ENCODE data around the gene FOXL1. TPM values are rescaled to one million over a fixed set of nuclear protein-coding genes. Genes with fewer than 3 reads are reported as not detected.

The FOXL1 gene
- total RNA-seq (1 to 10 TPM; 1.3 to 1.8 (median 1.6) TPM), polyA plus RNA-seq (0.75 TPM)
- long read RNA-seq, donor 1, transcript FOXL1-201 (1 exons, 3,655 nt): major isoform, 6 of 7 reads
- long read RNA-seq, donor 1, partial matches to known transcripts: 0 of 7 reads
- long read RNA-seq, donor 1, other reads (novel, unspliced or antisense): 0 of 7 reads
- long read RNA-seq, donor 2, partial matches to known transcripts: 0 of 1 reads
- long read RNA-seq, donor 2, other reads (novel, unspliced or antisense): 1 of 1 reads
- long read RNA-seq, donor 3: 0 reads
- long read RNA-seq, donor 4: 0 reads

DNA sequence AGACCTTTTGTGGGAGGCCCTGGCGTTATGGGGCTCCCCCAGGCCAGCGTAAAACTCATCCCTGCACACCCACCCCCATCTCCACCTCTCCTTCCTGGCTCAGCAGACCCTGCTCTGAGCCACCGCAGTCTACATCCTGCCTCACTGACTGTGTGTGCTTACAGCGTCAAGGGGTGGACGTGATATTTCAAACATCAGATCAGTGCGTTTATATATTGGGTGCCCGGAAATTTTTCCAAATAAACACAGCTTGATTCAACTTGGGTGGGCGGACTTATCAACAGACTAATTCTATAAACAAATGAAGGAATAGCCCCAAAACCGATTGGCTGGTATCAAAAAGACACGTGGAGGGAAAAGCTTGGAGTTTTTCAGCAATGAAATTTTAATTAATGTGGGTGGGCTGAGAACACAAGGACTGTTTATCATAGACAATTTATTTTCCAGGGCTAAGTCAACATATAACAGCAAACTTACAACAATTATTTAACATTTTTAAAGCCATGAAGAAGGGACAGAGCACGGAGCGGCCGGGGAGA, at the start of gene FOXL1:
Gene FOXL1, plus strand, starts transcription at position 489 of the 539 bp plus-strand sequence. CDS start 175 bp downstream, outside the sequence.
- H3K27me3 ChIP-seq (ENCODE audit: control insufficient read depth, insufficient read depth): no peaks in the 10 kb centered on the region
- intact Hi-C loops (cut with DNase I): loop anchor here (5.0 to 10.0 kb wide), 4 partner anchors 87 to 187 kb away; no protein-coding TSS in a partner anchor
- H3K4me3 ChIP-seq (ENCODE audit: low read length): peak within 1 kb of the TSS; percentile 22
- DNase-seq (no peak), ATAC-seq (peak in 1 of 2 donors; percentile 28)
- no peaks in the 10 kb centered on the region for H3K4me1 ChIP-seq (ENCODE audit: control insufficient read depth, insufficient read depth, low read length)
- peak within 1 kb of the TSS; percentile 62 for H3K27ac ChIP-seq (ENCODE audit: low read length)
- no peaks in the 10 kb centered on the region for H3K9me3 ChIP-seq (ENCODE audit: control insufficient read depth, low read length)
- 51% methylated on average over 13 of the region's 13 CpGs for WGBS

- intact Hi-C loops (cut with DNase I): no loop called here
- Histone ChIP-seq H3K4me1 (ENCODE audit: control insufficient read depth, insufficient read depth, low read length) (no peaks in the 10 kb centered on the region), H3K4me3 (ENCODE audit: low read length) (no peak overlapping the region), H3K27me3 (ENCODE audit: control insufficient read depth, insufficient read depth) (no peaks in the 10 kb centered on the region), H3K9me3 (ENCODE audit: control insufficient read depth, low read length) (no peaks in the 10 kb centered on the region), H3K27ac (ENCODE audit: low read length) (no peak overlapping the region)
- ATAC-seq: no peak
- DNase-seq: peak in 1 of 3 donors; percentile 22
- 92% methylated on average over 8 of the region's 8 CpGs for WGBS
Measured at GRCh38 chr16:86529160-86529559, 49.2 kb upstream of the FOXL1 start.

- DNase-seq: peak in 1 of 3 donors; percentile 50
- H3K4me1 ChIP-seq (ENCODE audit: control insufficient read depth, insufficient read depth, low read length): no peaks in the 10 kb centered on the region
- 77% methylated on average over 31 of the region's 31 CpGs for WGBS
- no peaks in the 10 kb centered on the region for H3K27me3 ChIP-seq (ENCODE audit: control insufficient read depth, insufficient read depth)
- H3K27ac ChIP-seq (ENCODE audit: low read length): no peak overlapping the region
- no peaks in the 10 kb centered on the region for H3K9me3 ChIP-seq (ENCODE audit: control insufficient read depth, low read length)
- intact Hi-C loops (cut with DNase I): no loop called here
- ATAC-seq: no peak
- no peak overlapping the region for H3K4me3 ChIP-seq (ENCODE audit: low read length)
Measured at GRCh38 chr16:86530251-86531190, 47.8 kb upstream of the FOXL1 start.

DNA sequence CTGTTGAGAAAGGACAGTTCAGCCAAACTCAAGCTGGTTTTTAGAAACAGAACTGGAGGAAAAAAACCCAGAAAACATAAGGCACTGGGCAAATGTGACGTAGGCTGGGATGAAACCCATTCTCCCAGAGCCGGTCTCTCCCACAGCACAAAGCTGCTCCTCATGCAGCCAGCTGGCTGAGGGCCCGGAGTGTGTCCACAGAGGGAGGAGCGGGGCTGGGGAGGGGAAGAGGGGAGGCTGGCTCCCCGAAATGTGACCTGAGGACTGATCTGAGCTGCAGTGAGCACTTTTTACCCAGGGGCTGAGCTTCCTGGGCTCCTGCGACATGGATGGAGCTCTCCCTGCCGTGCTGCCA, 47.2 kb upstream of the FOXL1 start:
- DNase-seq: peak; percentile 83 to 92 (median 91)
- Histone ChIP-seq H3K27me3 (ENCODE audit: control insufficient read depth, insufficient read depth) (no peaks in the 10 kb centered on the region), H3K4me3 (ENCODE audit: low read length) (no peak overlapping the region), H3K4me1 (ENCODE audit: control insufficient read depth, insufficient read depth, low read length) (no peaks in the 10 kb centered on the region), H3K27ac (ENCODE audit: low read length) (no peak overlapping the region), H3K9me3 (ENCODE audit: control insufficient read depth, low read length) (no peaks in the 10 kb centered on the region)
- intact Hi-C loops (cut with DNase I): no loop called here
- ATAC-seq: peak; percentile 81 to 88
- 60% methylated on average over 7 of the region's 7 CpGs for WGBS

GRCh38 chr16:86531641-86532525, 46.5 kb upstream of the FOXL1 start:
- Histone ChIP-seq H3K9me3 (ENCODE audit: control insufficient read depth, low read length) (no peaks in the 10 kb centered on the region), H3K4me3 (ENCODE audit: low read length) (no peak overlapping the region), H3K4me1 (ENCODE audit: control insufficient read depth, insufficient read depth, low read length) (no peaks in the 10 kb centered on the region), H3K27me3 (ENCODE audit: control insufficient read depth, insufficient read depth) (no peaks in the 10 kb centered on the region), H3K27ac (ENCODE audit: low read length) (no peak overlapping the region)
- WGBS: 93% methylated on average over 49 of the region's 49 CpGs
- ATAC-seq (peak in 1 of 2 donors; percentile 15), DNase-seq (peak in 1 of 3 donors; percentile 65)
- intact Hi-C loops (cut with DNase I): no loop called here

DNA sequence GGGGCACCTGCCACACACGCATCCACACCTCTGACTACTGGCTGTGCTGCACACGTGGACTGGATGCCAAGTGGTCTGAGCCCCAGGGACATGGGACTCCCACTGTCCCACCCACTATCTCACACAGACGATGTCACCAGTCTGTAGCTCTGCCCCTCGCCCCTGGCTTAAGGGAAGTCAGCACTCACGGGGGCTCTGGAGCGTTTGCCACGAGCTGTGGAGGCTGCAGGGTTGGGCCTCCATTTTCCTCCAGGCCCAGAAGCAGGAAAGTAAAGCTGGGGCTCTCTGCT, 45.9 kb upstream of the FOXL1 start:
- Histone ChIP-seq H3K4me3 (ENCODE audit: low read length) (no peak overlapping the region), H3K9me3 (ENCODE audit: control insufficient read depth, low read length) (no peaks in the 10 kb centered on the region), H3K27ac (ENCODE audit: low read length) (no peak overlapping the region), H3K4me1 (ENCODE audit: control insufficient read depth, insufficient read depth, low read length) (no peaks in the 10 kb centered on the region), H3K27me3 (ENCODE audit: control insufficient read depth, insufficient read depth) (no peaks in the 10 kb centered on the region)
- WGBS: 91% methylated on average over 7 of the region's 7 CpGs
- DNase-seq (peak in 1 of 3 donors; percentile 24), ATAC-seq (no peak)
- intact Hi-C loops (cut with DNase I): no loop called here

GRCh38 chr16:86533076-86533475, 45.3 kb upstream of the FOXL1 start:
- Histone ChIP-seq H3K9me3 (ENCODE audit: control insufficient read depth, low read length) (no peaks in the 10 kb centered on the region), H3K27ac (ENCODE audit: low read length) (no peak overlapping the region), H3K4me3 (ENCODE audit: low read length) (no peak overlapping the region), H3K27me3 (ENCODE audit: control insufficient read depth, insufficient read depth) (no peaks in the 10 kb centered on the region), H3K4me1 (ENCODE audit: control insufficient read depth, insufficient read depth, low read length) (no peaks in the 10 kb centered on the region)
- ATAC-seq: no peak
- WGBS: 94% methylated on average over 8 of the region's 8 CpGs
- intact Hi-C loops (cut with DNase I): no loop called here
- DNase-seq: no peak

- intact Hi-C loops (cut with DNase I): no loop called here
- no peak overlapping the region for H3K4me3 ChIP-seq (ENCODE audit: low read length)
- H3K27me3 ChIP-seq (ENCODE audit: control insufficient read depth, insufficient read depth): no peaks in the 10 kb centered on the region
- H3K9me3 ChIP-seq (ENCODE audit: control insufficient read depth, low read length): no peaks in the 10 kb centered on the region
- no peak for DNase-seq
- H3K4me1 ChIP-seq (ENCODE audit: control insufficient read depth, insufficient read depth, low read length): no peaks in the 10 kb centered on the region
- ATAC-seq: no peak
- H3K27ac ChIP-seq (ENCODE audit: low read length): no peak overlapping the region
- 90% methylated on average over 8 of the region's 8 CpGs for WGBS
Measured at GRCh38 chr16:86533767-86534351, 44.5 kb upstream of the FOXL1 start.

DNA sequence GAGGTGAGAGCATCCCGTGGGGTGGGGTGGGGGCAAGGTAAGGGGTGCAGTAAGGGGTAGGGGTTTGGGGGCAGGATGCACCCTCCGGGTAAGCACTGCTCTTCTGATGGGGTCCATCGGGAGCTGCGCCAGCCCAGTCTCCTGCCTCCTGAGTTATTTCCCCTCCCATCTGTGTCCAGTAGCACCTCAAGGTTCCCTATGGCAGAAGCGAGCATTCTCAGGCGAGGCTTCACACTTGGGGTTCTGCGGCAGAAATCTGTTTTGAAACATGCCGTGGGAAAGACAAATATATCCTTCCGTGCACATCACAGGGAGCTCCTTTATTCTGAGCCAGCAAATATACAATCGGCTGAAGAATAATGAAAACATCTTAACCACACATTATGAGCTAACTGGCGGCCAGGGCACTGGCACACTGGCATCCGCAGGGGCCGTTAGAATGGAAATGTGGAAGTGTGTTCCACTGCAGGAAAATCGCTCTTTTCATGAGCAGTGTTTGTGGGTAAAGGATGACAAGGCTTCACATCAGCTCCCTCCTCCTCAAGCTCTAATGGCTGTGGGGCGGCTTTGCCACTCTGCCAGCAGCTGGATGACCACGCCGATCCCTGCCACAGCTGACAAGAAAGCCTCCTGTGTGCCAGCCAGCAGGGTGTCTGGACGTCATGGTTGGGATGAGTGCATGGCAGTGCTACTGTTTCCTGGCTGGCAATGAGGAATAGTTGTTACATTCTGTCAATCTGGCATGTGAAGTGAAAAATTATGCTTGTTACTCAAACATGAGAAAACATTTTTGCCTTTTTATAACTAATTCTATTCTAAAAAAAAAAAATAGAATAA, 43.4 kb upstream of the FOXL1 start:
- DNase-seq (peak in 1 of 3 donors; percentile 32), ATAC-seq (no peak)
- Histone ChIP-seq H3K27me3 (ENCODE audit: control insufficient read depth, insufficient read depth) (no peaks in the 10 kb centered on the region), H3K4me1 (ENCODE audit: control insufficient read depth, insufficient read depth, low read length) (no peaks in the 10 kb centered on the region), H3K27ac (ENCODE audit: low read length) (no peak overlapping the region), H3K9me3 (ENCODE audit: control insufficient read depth, low read length) (no peaks in the 10 kb centered on the region), H3K4me3 (ENCODE audit: low read length) (no peak overlapping the region)
- intact Hi-C loops (cut with DNase I): no loop called here
- WGBS: 85% methylated on average over 18 of the region's 18 CpGs

DNA sequence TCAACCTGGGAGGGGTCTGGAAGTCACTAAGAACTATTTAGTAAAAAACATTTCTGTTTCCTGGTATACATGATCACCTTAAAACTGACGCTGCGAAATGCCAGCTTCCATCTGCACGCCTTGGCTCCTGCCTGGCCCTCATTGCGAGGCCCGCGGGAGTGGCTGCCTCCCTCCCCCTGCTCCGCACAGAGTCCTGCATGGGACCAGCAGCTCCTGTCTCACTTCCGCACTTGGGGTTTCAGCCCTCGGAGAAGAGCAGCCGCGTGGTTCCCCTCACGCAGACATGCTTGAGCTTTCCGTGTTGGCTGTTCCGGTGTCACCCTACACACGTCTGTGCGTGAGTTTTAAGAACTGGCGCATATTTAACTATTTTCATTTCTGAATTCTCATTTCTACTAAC, 41.7 kb upstream of the FOXL1 start:
- DNase-seq (no peak), ATAC-seq (no peak)
- Histone ChIP-seq H3K27me3 (ENCODE audit: control insufficient read depth, insufficient read depth) (no peaks in the 10 kb centered on the region), H3K4me3 (ENCODE audit: low read length) (no peak overlapping the region), H3K27ac (ENCODE audit: low read length) (no peak overlapping the region), H3K4me1 (ENCODE audit: control insufficient read depth, insufficient read depth, low read length) (no peaks in the 10 kb centered on the region), H3K9me3 (ENCODE audit: control insufficient read depth, low read length) (no peaks in the 10 kb centered on the region)
- intact Hi-C loops (cut with DNase I): no loop called here
- WGBS: 94% methylated on average over 17 of the region's 17 CpGs

All from right cardiac atrium (tissue), 5 donors.